ENCODE data around the gene REV1. TPM values are rescaled to one million over a fixed set of nuclear protein-coding genes. Genes with fewer than 3 reads are reported as not detected.

Gene REV1
- total RNA-seq, 1 donor from 2014 or later: 40.2 TPM

GRCh38 chr2:99399063-99399462 lies 90.8 kb downstream of the REV1 start:
- no peak for DNase-seq (ENCODE audit: low spot score)
- H3K36me3 Mint-ChIP-seq (ENCODE audit: low read depth, unreplicated experiment): peaks cover 58% of the 10 kb centered on the region
- TF ChIP-seq, protein P1, sequence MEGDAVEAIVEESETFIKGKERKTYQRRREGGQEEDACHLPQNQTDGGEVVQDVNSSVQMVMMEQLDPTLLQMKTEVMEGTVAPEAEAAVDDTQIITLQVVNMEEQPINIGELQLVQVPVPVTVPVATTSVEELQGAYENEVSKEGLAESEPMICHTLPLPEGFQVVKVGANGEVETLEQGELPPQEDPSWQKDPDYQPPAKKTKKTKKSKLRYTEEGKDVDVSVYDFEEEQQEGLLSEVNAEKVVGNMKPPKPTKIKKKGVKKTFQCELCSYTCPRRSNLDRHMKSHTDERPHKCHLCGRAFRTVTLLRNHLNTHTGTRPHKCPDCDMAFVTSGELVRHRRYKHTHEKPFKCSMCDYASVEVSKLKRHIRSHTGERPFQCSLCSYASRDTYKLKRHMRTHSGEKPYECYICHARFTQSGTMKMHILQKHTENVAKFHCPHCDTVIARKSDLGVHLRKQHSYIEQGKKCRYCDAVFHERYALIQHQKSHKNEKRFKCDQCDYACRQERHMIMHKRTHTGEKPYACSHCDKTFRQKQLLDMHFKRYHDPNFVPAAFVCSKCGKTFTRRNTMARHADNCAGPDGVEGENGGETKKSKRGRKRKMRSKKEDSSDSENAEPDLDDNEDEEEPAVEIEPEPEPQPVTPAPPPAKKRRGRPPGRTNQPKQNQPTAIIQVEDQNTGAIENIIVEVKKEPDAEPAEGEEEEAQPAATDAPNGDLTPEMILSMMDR (IDR thresholded peaks at IDR 0.05; ENCODE audit: unreplicated experiment): no peak
- H3K27ac Mint-ChIP-seq (ENCODE audit: unreplicated experiment): no peak overlapping the region
- H3K9me3 Mint-ChIP-seq (ENCODE audit: unreplicated experiment): no peaks in the 10 kb centered on the region
- peaks cover 5% of the 10 kb centered on the region for H3K4me1 Mint-ChIP-seq (ENCODE audit: unreplicated experiment)
- peak overlapping the region; percentile 49 for H3K4me3 Mint-ChIP-seq (ENCODE audit: unreplicated experiment)
- H3K27me3 Mint-ChIP-seq (ENCODE audit: unreplicated experiment): no peaks in the 10 kb centered on the region

DNA sequence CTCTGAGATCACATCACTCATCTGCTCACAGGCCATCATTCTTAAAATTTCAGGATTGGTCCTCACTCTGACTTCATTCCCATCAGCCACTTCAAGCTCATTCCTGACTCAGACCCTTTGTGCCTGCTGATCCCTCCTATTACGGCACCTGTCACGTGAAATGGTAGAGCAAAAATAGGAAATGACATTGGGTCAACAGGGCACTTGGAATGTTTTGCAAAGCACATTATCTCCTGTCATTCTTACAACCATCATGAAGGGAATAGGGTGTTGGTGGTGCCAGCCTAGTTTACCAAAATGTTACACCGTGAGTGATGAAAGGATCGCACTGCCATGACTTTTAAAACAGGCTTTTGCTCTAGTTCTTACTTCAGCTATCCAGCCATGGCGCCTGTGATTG lies 91.5 kb downstream of the REV1 start:
- Mint-ChIP-seq H3K27ac (ENCODE audit: unreplicated experiment) (no peak overlapping the region), H3K4me1 (ENCODE audit: unreplicated experiment) (no peaks in the 10 kb centered on the region), H3K9me3 (ENCODE audit: unreplicated experiment) (no peaks in the 10 kb centered on the region), H3K27me3 (ENCODE audit: unreplicated experiment) (no peaks in the 10 kb centered on the region), H3K36me3 (ENCODE audit: low read depth, unreplicated experiment) (peaks cover 53% of the 10 kb centered on the region), H3K4me3 (ENCODE audit: unreplicated experiment) (no peak overlapping the region)
- TF ChIP-seq, protein P1 (IDR thresholded peaks at IDR 0.05; ENCODE audit: unreplicated experiment): no peak
- DNase-seq (ENCODE audit: low spot score): no peak

GRCh38 chr2:99397266-99397920 lies 92.4 kb downstream of the REV1 start:
- Mint-ChIP-seq H3K4me1 (ENCODE audit: unreplicated experiment) (no peaks in the 10 kb centered on the region), H3K27me3 (ENCODE audit: unreplicated experiment) (no peaks in the 10 kb centered on the region), H3K27ac (ENCODE audit: unreplicated experiment) (no peak overlapping the region), H3K9me3 (ENCODE audit: unreplicated experiment) (no peaks in the 10 kb centered on the region), H3K4me3 (ENCODE audit: unreplicated experiment) (peak overlapping the region; percentile 11), H3K36me3 (ENCODE audit: low read depth, unreplicated experiment) (peaks cover 47% of the 10 kb centered on the region)
- no peak for DNase-seq (ENCODE audit: low spot score)
- TF ChIP-seq, protein P1 (IDR thresholded peaks at IDR 0.05; ENCODE audit: unreplicated experiment): no peak

DNA sequence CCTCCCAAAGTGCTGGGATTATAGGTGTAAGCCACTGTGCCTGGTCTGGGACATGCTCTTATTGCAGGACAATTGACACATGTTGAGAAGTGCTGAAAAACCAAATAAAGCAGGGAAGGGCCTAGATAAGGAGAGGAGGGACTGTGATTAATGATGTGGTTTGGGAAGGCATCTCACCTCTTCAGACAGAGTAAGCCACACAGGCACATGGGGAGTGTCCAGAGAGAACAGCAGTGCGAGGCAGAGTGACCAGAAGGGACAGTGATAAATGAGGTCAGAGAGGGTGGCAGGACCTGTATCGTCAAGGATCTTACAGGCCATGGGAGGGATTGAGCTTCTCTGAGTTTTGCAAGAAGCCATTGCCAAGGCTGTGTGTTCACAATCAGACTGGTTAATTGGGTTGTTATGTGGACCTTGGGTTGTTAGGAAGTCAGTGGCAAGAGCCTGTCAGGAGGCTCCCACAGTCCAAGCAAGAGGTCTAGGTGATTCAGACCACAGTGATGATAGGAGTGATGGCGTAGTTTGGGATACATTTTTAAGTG lies 94.2 kb downstream of the REV1 start:
- TF ChIP-seq, protein P1 (IDR thresholded peaks at IDR 0.05; ENCODE audit: unreplicated experiment): no peak
- Mint-ChIP-seq H3K36me3 (ENCODE audit: low read depth, unreplicated experiment) (peaks cover 48% of the 10 kb centered on the region), H3K27me3 (ENCODE audit: unreplicated experiment) (no peaks in the 10 kb centered on the region), H3K4me3 (ENCODE audit: unreplicated experiment) (no peak overlapping the region), H3K27ac (ENCODE audit: unreplicated experiment) (no peak overlapping the region), H3K4me1 (ENCODE audit: unreplicated experiment) (no peaks in the 10 kb centered on the region), H3K9me3 (ENCODE audit: unreplicated experiment) (no peaks in the 10 kb centered on the region)
- DNase-seq (ENCODE audit: low spot score): no peak

- Mint-ChIP-seq H3K4me1 (ENCODE audit: unreplicated experiment) (no peaks in the 10 kb centered on the region), H3K27me3 (ENCODE audit: unreplicated experiment) (no peaks in the 10 kb centered on the region), H3K4me3 (ENCODE audit: unreplicated experiment) (no peak overlapping the region), H3K27ac (ENCODE audit: unreplicated experiment) (no peak overlapping the region), H3K9me3 (ENCODE audit: unreplicated experiment) (no peaks in the 10 kb centered on the region), H3K36me3 (ENCODE audit: low read depth, unreplicated experiment) (peaks cover 11% of the 10 kb centered on the region)
- TF ChIP-seq, protein P1 (IDR thresholded peaks at IDR 0.05; ENCODE audit: unreplicated experiment): no peak
- DNase-seq (ENCODE audit: low spot score): no peak
Observed at GRCh38 chr2:99389946-99390345, 99.9 kb downstream of the REV1 start.
